ENCODE measurements around the gene FAM83C.

FAM83C gene

DNA sequence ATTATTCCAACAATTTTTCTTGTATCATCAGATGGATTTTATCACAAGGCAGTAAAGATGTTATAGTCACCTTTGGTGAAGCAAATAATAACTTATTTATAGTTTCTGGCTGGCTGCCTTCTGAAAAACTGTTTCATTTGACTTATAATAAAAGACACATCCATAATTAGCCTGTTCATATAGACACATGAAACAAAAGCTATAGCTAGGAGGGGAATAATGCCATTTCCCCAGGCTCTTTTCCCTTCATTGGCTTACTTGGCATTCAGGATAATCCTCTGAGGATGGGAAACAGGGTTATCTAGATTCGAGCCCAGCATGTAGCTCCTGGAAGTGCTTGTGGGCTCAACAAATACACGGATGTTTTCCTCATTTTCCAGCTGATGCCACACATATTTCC lies 48.2 kb downstream of the FAM83C start:
- Histone ChIP-seq H3K27me3 (ENCODE audit: control insufficient read depth in 3 of 3, insufficient read depth in 3 of 3, low read depth in 1 of 3, low read length in 3 of 3) (peaks cover 0 to 4% (median 0%) of the 10 kb centered on the region in 3 experiments), H3K4me1 (ENCODE audit: control insufficient read depth in 2 of 2, insufficient read depth in 1 of 2, low read depth in 1 of 2, low read length in 2 of 2) (no peaks in the 10 kb centered on the region), H3K9ac (ENCODE audit: low read depth, low read length, poor library complexity) (no peak overlapping the region), H3K4me2 (ENCODE audit: insufficient read depth, low read length, poor library complexity, severe bottlenecking) (no peak overlapping the region), H2BK15ac (ENCODE audit: low read length) (no peak overlapping the region), H3K4me3 (ENCODE audit: low read length in 2 of 2) (no peak overlapping the region), H2BK120ac (ENCODE audit: low read depth, low read length) (no peak overlapping the region), H4K8ac (ENCODE audit: low read depth, low read length) (no peak overlapping the region), H3K9me3 (replicated peaks in 1 of 2; ENCODE audit: control insufficient read depth in 2 of 2, insufficient read depth in 1 of 2, low read depth in 1 of 2, low read length in 2 of 2) (no peaks in the 10 kb centered on the region), H4K91ac (ENCODE audit: low read depth, low read length, poor library complexity) (no peak overlapping the region), H3K23ac (ENCODE audit: low read depth, low read length, poor library complexity) (no peak overlapping the region), H3K14ac (ENCODE audit: low read length) (no peak overlapping the region), H2BK12ac (ENCODE audit: low read length) (no peak overlapping the region), H2AK5ac (ENCODE audit: low read depth, low read length) (no peak overlapping the region), H3K36me3 (replicated peaks in 1 of 2; ENCODE audit: control insufficient read depth in 2 of 2, insufficient read depth in 2 of 2, low read length in 2 of 2) (no peaks in the 10 kb centered on the region), H3K18ac (ENCODE audit: low read length) (no peak overlapping the region), H3K27ac (replicated peaks; ENCODE audit: low read length) (no peak overlapping the region), H3K4ac (ENCODE audit: low read length) (no peak overlapping the region), H2BK5ac (ENCODE audit: low read length) (no peak overlapping the region), H3K79me1 (ENCODE audit: low read depth, low read length) (no peaks in the 10 kb centered on the region), H2AFZ (ENCODE audit: low read length) (no peak overlapping the region)
- no peak for DNase-seq (ENCODE audit: low spot score)
- WGBS, 2 donors (ENCODE audit: extremely low coverage in 2 of 2, insufficient read length in 2 of 2, insufficient replicate concordance in 1 of 2), result no CpG with 5 or more reads among the region's 2 CpGs

DNA sequence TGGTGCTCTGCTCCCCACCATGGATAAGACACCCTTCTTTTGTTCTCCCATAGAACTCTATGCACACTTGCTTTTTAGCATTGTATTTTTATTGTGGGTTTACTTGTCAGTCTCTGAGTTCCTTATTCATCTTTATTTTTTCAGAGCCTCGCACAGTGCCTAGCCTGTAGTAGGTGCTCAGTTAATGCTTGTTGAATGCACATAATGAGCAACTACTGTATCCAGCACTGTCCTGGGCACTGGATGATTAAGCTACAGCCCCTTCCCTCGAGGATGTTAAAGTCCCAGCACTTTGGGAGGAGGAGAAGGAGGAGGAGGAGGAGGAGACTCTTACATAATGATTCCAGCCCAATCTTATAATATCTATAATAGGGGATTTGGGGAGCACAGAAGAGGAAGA lies 48.9 kb downstream of the FAM83C start:
- DNase-seq (ENCODE audit: low spot score), result no peak
- Histone ChIP-seq H3K4ac (ENCODE audit: low read length) (no peak overlapping the region), H3K79me1 (ENCODE audit: low read depth, low read length) (no peaks in the 10 kb centered on the region), H3K9me3 (replicated peaks in 1 of 2; ENCODE audit: control insufficient read depth in 2 of 2, insufficient read depth in 1 of 2, low read depth in 1 of 2, low read length in 2 of 2) (no peaks in the 10 kb centered on the region), H3K9ac (ENCODE audit: low read depth, low read length, poor library complexity) (no peak overlapping the region), H3K36me3 (replicated peaks in 1 of 2; ENCODE audit: control insufficient read depth in 2 of 2, insufficient read depth in 2 of 2, low read length in 2 of 2) (no peaks in the 10 kb centered on the region), H3K4me2 (ENCODE audit: insufficient read depth, low read length, poor library complexity, severe bottlenecking) (no peak overlapping the region), H2AFZ (ENCODE audit: low read length) (no peak overlapping the region), H3K4me3 (ENCODE audit: low read length in 2 of 2) (no peak overlapping the region), H2BK15ac (ENCODE audit: low read length) (no peak overlapping the region), H3K4me1 (ENCODE audit: control insufficient read depth in 2 of 2, insufficient read depth in 1 of 2, low read depth in 1 of 2, low read length in 2 of 2) (no peaks in the 10 kb centered on the region), H3K14ac (ENCODE audit: low read length) (no peak overlapping the region), H4K91ac (ENCODE audit: low read depth, low read length, poor library complexity) (no peak overlapping the region), H3K27me3 (ENCODE audit: control insufficient read depth in 3 of 3, insufficient read depth in 3 of 3, low read depth in 1 of 3, low read length in 3 of 3) (peaks cover 0 to 4% (median 0%) of the 10 kb centered on the region in 3 experiments), H3K27ac (replicated peaks; ENCODE audit: low read length) (no peak overlapping the region), H3K18ac (ENCODE audit: low read length) (no peak overlapping the region), H2BK12ac (ENCODE audit: low read length) (no peak overlapping the region), H3K23ac (ENCODE audit: low read depth, low read length, poor library complexity) (no peak overlapping the region), H4K8ac (ENCODE audit: low read depth, low read length) (no peak overlapping the region), H2BK120ac (ENCODE audit: low read depth, low read length) (no peak overlapping the region), H2AK5ac (ENCODE audit: low read depth, low read length) (no peak overlapping the region), H2BK5ac (ENCODE audit: low read length) (no peak overlapping the region)
- WGBS, 2 donors (ENCODE audit: extremely low coverage in 2 of 2, insufficient read length in 2 of 2, insufficient replicate concordance in 1 of 2), result no CpG with 5 or more reads among the region's 2 CpGs

DNA sequence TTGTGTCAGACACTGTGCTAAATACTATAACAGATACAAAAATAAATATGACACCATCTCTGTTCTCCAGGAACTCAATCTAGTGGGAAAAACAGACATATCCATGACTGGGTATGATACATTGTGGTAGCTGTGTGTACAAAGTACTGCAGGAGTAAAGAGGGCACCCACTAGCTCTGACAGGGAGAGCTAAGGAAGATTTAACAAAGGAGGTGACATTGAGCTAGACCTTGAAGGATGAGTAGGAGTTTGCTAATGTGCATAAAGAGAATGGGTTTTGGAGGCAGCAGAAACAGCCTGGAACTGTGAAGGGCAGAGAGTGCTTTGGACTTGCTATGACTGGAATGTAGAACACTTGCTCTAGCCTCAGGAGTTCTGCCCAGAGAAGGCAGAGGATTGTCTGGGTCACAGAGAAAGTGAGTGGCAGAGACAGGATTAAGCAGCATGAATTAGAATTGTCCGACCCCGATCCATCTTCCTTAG lies 51.4 kb downstream of the FAM83C start:
- Histone ChIP-seq H3K27me3 (ENCODE audit: control insufficient read depth in 3 of 3, insufficient read depth in 3 of 3, low read depth in 1 of 3, low read length in 3 of 3) (peaks cover 0 to 8% (median 0%) of the 10 kb centered on the region in 3 experiments), H3K23ac (ENCODE audit: low read depth, low read length, poor library complexity) (no peak overlapping the region), H4K91ac (ENCODE audit: low read depth, low read length, poor library complexity) (no peak overlapping the region), H2BK120ac (ENCODE audit: low read depth, low read length) (no peak overlapping the region), H2AK5ac (ENCODE audit: low read depth, low read length) (no peak overlapping the region), H2BK5ac (ENCODE audit: low read length) (no peak overlapping the region), H2AFZ (ENCODE audit: low read length) (no peak overlapping the region), H3K9ac (ENCODE audit: low read depth, low read length, poor library complexity) (no peak overlapping the region), H3K79me1 (ENCODE audit: low read depth, low read length) (no peaks in the 10 kb centered on the region), H3K4me1 (ENCODE audit: control insufficient read depth in 2 of 2, insufficient read depth in 1 of 2, low read depth in 1 of 2, low read length in 2 of 2) (no peaks in the 10 kb centered on the region), H3K14ac (ENCODE audit: low read length) (no peak overlapping the region), H3K36me3 (replicated peaks in 1 of 2; ENCODE audit: control insufficient read depth in 2 of 2, insufficient read depth in 2 of 2, low read length in 2 of 2) (no peaks in the 10 kb centered on the region), H3K4me3 (ENCODE audit: low read length in 2 of 2) (no peak overlapping the region), H2BK15ac (ENCODE audit: low read length) (no peak overlapping the region), H2BK12ac (ENCODE audit: low read length) (no peak overlapping the region), H3K4ac (ENCODE audit: low read length) (no peak overlapping the region), H3K27ac (replicated peaks; ENCODE audit: low read length) (no peak overlapping the region), H4K8ac (ENCODE audit: low read depth, low read length) (no peak overlapping the region), H3K4me2 (ENCODE audit: insufficient read depth, low read length, poor library complexity, severe bottlenecking) (no peak overlapping the region), H3K9me3 (replicated peaks in 1 of 2; ENCODE audit: control insufficient read depth in 2 of 2, insufficient read depth in 1 of 2, low read depth in 1 of 2, low read length in 2 of 2) (no peaks in the 10 kb centered on the region), H3K18ac (ENCODE audit: low read length) (no peak overlapping the region)
- DNase-seq (ENCODE audit: low spot score), result no peak
- WGBS, 2 donors (ENCODE audit: extremely low coverage in 2 of 2, insufficient read length in 2 of 2, insufficient replicate concordance in 1 of 2), result no CpG with 5 or more reads among the region's 2 CpGs

DNA sequence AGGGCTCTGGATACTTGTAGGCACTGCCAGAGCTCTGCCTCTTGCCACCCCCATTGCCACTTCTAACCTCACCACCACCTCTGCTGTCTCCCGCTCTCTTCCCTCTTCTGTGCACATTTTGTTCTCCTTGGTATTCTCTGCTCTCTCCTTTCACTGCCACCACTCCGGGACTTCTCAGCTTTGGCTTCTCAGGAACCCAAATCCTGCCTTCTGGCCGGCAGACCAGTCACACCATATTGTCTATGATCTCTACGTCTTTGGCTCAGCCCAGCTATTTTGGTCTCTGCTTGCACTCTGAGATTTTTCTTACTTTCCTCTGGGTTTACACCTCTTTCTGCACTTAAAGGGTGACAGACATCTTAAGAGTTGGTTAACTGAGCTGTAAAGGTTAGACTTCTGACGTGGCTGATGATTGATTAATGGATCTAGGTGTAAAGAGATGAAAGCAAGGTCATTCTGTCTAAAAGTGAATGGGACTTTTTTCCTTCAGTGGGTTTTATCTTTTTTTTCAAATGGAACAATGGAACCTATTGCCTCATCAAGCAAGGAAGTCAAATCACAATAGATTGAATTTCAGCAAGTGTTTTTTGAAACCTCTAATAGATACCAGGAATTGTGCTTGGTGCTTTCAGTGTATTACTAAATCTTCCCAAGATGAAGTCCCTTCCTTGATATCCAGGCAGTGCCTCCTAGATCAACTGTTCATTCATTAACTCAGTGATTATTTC lies 52.0 kb downstream of the FAM83C start:
- H3K23ac ChIP-seq (ENCODE audit: low read depth, low read length, poor library complexity), result no peak overlapping the region
- H2BK5ac ChIP-seq (ENCODE audit: low read length), result no peak overlapping the region
- no peak overlapping the region for H2AK5ac ChIP-seq (ENCODE audit: low read depth, low read length)
- no peak overlapping the region for H3K4ac ChIP-seq (ENCODE audit: low read length)
- no peaks in the 10 kb centered on the region for H3K4me1 ChIP-seq (ENCODE audit: control insufficient read depth in 2 of 2, insufficient read depth in 1 of 2, low read depth in 1 of 2, low read length in 2 of 2)
- no peak overlapping the region for H3K9ac ChIP-seq (ENCODE audit: low read depth, low read length, poor library complexity)
- H3K9me3 ChIP-seq (replicated peaks in 1 of 2; ENCODE audit: control insufficient read depth in 2 of 2, insufficient read depth in 1 of 2, low read depth in 1 of 2, low read length in 2 of 2), result no peaks in the 10 kb centered on the region
- no peak overlapping the region for H4K8ac ChIP-seq (ENCODE audit: low read depth, low read length)
- H4K91ac ChIP-seq (ENCODE audit: low read depth, low read length, poor library complexity), result no peak overlapping the region
- no peak for DNase-seq (ENCODE audit: low spot score)
- no peak overlapping the region for H2BK15ac ChIP-seq (ENCODE audit: low read length)
- H3K4me2 ChIP-seq (ENCODE audit: insufficient read depth, low read length, poor library complexity, severe bottlenecking), result no peak overlapping the region
- no peak overlapping the region for H2AFZ ChIP-seq (ENCODE audit: low read length)
- H3K27ac ChIP-seq (replicated peaks; ENCODE audit: low read length), result no peak overlapping the region
- WGBS, 2 donors (ENCODE audit: extremely low coverage in 2 of 2, insufficient read length in 2 of 2, insufficient replicate concordance in 1 of 2), result no CpG with 5 or more reads among the region's 5 CpGs
- peaks cover 0 to 8% (median 0%) of the 10 kb centered on the region in 3 experiments for H3K27me3 ChIP-seq (ENCODE audit: control insufficient read depth in 3 of 3, insufficient read depth in 3 of 3, low read depth in 1 of 3, low read length in 3 of 3)
- H2BK12ac ChIP-seq (ENCODE audit: low read length), result no peak overlapping the region
- no peaks in the 10 kb centered on the region for H3K36me3 ChIP-seq (replicated peaks in 1 of 2; ENCODE audit: control insufficient read depth in 2 of 2, insufficient read depth in 2 of 2, low read length in 2 of 2)
- no peaks in the 10 kb centered on the region for H3K79me1 ChIP-seq (ENCODE audit: low read depth, low read length)
- H3K4me3 ChIP-seq (ENCODE audit: low read length in 2 of 2), result no peak overlapping the region
- H3K14ac ChIP-seq (ENCODE audit: low read length), result no peak overlapping the region
- no peak overlapping the region for H3K18ac ChIP-seq (ENCODE audit: low read length)
- no peak overlapping the region for H2BK120ac ChIP-seq (ENCODE audit: low read depth, low read length)

Measured in neuronal stem cell (in vitro differentiated cells).